ENCODE data around the gene TBC1D17. TPM values are rescaled to one million over a fixed set of nuclear protein-coding genes. Genes with fewer than 3 reads are reported as not detected.

The TBC1D17 gene
- total RNA-seq, 1 donor: 23.3 TPM

DNA sequence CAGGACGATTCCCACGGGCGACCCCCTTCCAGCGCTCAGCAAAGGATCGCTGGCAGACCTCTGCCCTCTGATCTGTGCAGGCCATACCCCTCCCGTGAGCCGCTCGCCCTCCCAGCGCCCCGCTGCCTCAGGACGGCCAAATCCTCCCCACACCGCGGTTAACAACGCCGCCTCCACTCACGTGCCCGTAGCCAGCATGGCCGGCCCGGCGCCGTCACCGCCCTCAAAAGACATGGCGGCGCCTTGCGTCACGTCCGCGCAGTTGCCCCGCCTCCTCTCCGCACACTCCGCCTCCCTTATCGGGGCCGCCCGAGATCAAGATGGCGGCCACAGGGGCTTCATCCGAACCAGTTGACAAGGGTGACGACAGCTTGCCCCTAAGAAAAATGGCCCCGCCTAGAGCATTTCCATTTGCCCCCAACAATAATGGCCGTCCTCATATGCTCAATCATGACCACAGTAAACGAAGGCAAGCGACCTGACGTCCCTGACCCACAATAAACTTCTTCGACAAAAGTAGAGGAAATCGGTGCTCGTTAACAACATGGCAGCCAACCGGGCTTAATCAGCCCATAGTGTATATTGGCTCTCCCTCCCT is 981 bp upstream of the TBC1D17 start:
- peak; percentile 100 for DNase-seq (ENCODE audit: low read depth)
- TF ChIP-seq, protein P1, sequence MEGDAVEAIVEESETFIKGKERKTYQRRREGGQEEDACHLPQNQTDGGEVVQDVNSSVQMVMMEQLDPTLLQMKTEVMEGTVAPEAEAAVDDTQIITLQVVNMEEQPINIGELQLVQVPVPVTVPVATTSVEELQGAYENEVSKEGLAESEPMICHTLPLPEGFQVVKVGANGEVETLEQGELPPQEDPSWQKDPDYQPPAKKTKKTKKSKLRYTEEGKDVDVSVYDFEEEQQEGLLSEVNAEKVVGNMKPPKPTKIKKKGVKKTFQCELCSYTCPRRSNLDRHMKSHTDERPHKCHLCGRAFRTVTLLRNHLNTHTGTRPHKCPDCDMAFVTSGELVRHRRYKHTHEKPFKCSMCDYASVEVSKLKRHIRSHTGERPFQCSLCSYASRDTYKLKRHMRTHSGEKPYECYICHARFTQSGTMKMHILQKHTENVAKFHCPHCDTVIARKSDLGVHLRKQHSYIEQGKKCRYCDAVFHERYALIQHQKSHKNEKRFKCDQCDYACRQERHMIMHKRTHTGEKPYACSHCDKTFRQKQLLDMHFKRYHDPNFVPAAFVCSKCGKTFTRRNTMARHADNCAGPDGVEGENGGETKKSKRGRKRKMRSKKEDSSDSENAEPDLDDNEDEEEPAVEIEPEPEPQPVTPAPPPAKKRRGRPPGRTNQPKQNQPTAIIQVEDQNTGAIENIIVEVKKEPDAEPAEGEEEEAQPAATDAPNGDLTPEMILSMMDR (IDR thresholded peaks at IDR 0.05; ENCODE audit: insufficient read depth, low read depth, low read length): no peak
- peak overlapping the region; percentile 95 for H3K4me3 ChIP-seq (ENCODE audit: low read depth, low read length)

- H3K4me3 ChIP-seq (ENCODE audit: low read depth, low read length): peak overlapping the region; percentile 95
Measured at GRCh38 chr19:49877879-49878743, 609 bp downstream of the TBC1D17 start.

DNA sequence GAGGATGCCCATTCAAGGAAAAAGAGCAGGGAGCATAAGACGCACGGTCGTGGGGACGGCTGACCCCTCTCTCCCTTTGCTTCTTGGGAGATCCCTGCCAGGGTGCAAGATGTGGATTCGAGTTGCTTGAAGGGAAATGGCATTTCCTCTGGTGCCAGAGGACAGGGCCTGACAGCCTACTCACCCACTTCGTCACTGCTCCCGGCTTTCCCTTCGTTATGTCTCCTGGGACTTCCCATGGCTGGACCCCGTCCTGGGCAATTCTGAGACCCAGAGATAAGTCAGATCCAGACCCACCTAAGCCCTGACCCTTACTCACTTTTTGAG is 1.2 kb downstream of the TBC1D17 start:
- TF ChIP-seq, protein P1 (IDR thresholded peaks at IDR 0.05; ENCODE audit: insufficient read depth, low read depth, low read length): no peak
- H3K4me3 ChIP-seq (ENCODE audit: low read depth, low read length): peak overlapping the region; percentile 95
- no peak for DNase-seq (ENCODE audit: low read depth)

More at GRCh38 chr19:49877879-49878743, 609 bp downstream of the TBC1D17 start:
- TF ChIP-seq, protein P1 (IDR thresholded peaks at IDR 0.05; ENCODE audit: insufficient read depth, low read depth, low read length): no peak
- DNase-seq (ENCODE audit: low read depth): peak; percentile 98

DNA sequence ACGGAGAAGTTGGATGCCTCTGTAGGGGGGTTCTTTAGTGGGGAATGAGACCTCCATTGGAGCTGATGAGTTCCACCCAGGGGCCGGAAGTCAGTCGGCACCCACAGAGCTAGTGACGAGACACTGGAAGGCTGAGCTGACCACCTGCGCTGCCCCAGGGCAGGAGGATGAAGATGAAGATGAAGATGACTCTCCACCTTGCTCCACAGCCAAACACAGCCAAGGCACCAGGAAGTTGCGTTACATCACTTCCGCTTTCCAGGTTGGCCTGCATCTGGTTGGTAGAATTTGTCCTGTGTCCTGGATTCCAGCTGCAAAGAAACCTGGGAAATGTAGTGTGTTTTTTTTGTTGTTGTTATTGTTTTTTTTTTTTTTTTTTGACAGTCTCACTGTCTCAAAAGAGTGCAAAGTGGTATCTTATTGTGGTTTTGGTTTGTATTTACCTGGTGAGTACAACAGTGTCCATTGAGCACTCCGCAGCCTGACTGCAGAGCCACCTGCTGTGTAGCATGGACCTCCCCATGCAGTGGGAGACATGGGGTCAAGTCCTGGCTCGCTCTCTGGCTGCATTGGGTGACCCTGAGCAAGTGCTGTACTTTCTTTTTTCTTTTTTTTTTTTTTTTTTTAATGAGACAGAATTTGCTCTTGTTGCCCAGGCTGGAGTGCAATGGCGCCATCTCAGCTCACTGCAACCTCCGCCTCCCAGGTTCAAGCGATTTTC is 1.9 kb downstream of the TBC1D17 start:
- TF ChIP-seq, protein P1 (IDR thresholded peaks at IDR 0.05; ENCODE audit: insufficient read depth, low read depth, low read length): no peak
- no peak for DNase-seq (ENCODE audit: low read depth)
- H3K4me3 ChIP-seq (ENCODE audit: low read depth, low read length): no peak overlapping the region

GRCh38 chr19:49880162-49880869 is 2.8 kb downstream of the TBC1D17 start:
- no peak for DNase-seq (ENCODE audit: low read depth)
- no peak overlapping the region for H3K4me3 ChIP-seq (ENCODE audit: low read depth, low read length)
- TF ChIP-seq, protein P1 (IDR thresholded peaks at IDR 0.05; ENCODE audit: insufficient read depth, low read depth, low read length): no peak

DNA sequence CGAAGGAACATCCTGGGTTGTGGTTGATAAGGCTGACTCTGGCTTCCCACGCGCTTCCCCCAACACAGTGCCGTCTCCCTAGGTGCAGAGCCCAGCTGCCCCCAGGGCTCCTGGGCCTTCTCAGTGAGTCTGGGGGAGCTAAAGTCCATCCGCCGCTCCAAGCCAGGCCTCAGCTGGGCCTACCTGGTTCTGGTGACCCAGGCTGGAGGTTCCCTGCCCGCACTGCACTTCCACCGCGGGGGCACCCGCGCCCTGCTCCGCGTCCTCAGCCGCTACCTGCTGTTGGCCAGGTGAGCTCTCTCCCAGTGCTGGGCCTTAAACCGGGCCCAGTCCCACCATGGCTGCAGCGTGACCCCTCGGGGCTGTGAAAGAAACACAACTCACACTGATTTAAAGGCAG is 3.7 kb downstream of the TBC1D17 start:
- DNase-seq (ENCODE audit: low read depth): no peak
- TF ChIP-seq, protein P1 (IDR thresholded peaks at IDR 0.05; ENCODE audit: insufficient read depth, low read depth, low read length): no peak
- H3K4me3 ChIP-seq (ENCODE audit: low read depth, low read length): no peak overlapping the region

Measured in fibroblast of villous mesenchyme (primary cell).